DND-41 (cell line): ENCODE measurements around the gene SMAD7.

Experiments used
- ATAC-seq: fragments of 200-7000 bp; cut with Tn5 transposase; 3 replicates; pipeline ENCODE4 v1.9.1; 2021; ENCODE audit warnings: low read depth; ENCODE audit not compliant: insufficient read depth
- DNase-seq: peaks from one replicate; pipeline ENCODE4 v3.0.0-alpha.2; 2020
- H2AFZ ChIP-seq: 2 replicates; pipeline ENCODE4 v1.6.0; 2012; ENCODE audit warnings: low read depth, low read length
- H3K27ac ChIP-seq: 2 replicates; pipeline ENCODE4 v1.5.1; 2012; ENCODE audit warnings: low read length, inconsistent platforms
- H3K27me3 ChIP-seq: fragments of 200-600 bp; sonication (generic); 2 replicates; pipeline ENCODE4 v1.6.0; 2012; ENCODE audit warnings: low read length, mild to moderate bottlenecking, inconsistent platforms; ENCODE audit not compliant: insufficient read depth, poor library complexity
- H3K36me3 ChIP-seq: 2 replicates; pipeline ENCODE4 v1.5.1; 2012; ENCODE audit warnings: low read length, inconsistent platforms; ENCODE audit not compliant: insufficient read depth
- H3K4me1 ChIP-seq: 2 replicates; pipeline ENCODE4 v1.5.1; 2012; ENCODE audit warnings: mild to moderate bottlenecking, low read length; ENCODE audit not compliant: insufficient read depth
- H3K4me2 ChIP-seq: 2 replicates; pipeline ENCODE4 v1.6.0; 2012; ENCODE audit warnings: mild to moderate bottlenecking, moderate library complexity, low read length, inconsistent platforms; ENCODE audit not compliant: insufficient read depth
- H3K4me3 ChIP-seq, 2 experiments: fragments of 200-600 bp in 1 of 2; shearing (Covaris generic) in 1 of 2; 2 replicates each; pipeline ENCODE4 v1.5.1; 2012 to 2016; ENCODE audit warnings: inconsistent platforms in 2 of 2, low read length in 2 of 2, mild to moderate bottlenecking in 2 of 2, low read depth in 1 of 2, moderate library complexity in 1 of 2
- H3K79me2 ChIP-seq: 2 replicates; pipeline ENCODE4 v1.6.0; 2012; ENCODE audit warnings: low read length, inconsistent platforms; ENCODE audit not compliant: insufficient read depth
- H3K9ac ChIP-seq: 2 replicates; pipeline ENCODE4 v1.6.0; 2012; ENCODE audit warnings: low read depth, mild to moderate bottlenecking, inconsistent platforms, low read length, moderate library complexity
- H3K9me3 ChIP-seq: 2 replicates; pipeline ENCODE4 v1.5.1; 2012; ENCODE audit warnings: low read length, moderate library complexity, mild to moderate bottlenecking, inconsistent platforms; ENCODE audit not compliant: insufficient read depth, severe bottlenecking
- H4K20me1 ChIP-seq: 2 replicates; pipeline ENCODE4 v1.6.0; 2012; ENCODE audit warnings: low read length; ENCODE audit not compliant: insufficient read depth
- CTCF ChIP-seq: IDR thresholded peaks from 2 replicates; pipeline ENCODE4 v1.5.1; 2012; ENCODE audit warnings: borderline replicate concordance, low read length, moderate library complexity, mild to moderate bottlenecking; ENCODE audit not compliant: poor library complexity, severe bottlenecking; ENCODE audit errors: extremely low read depth
- EZH2 ChIP-seq: IDR thresholded peaks from 3 replicates; pipeline ENCODE4 v1.6.1; 2012; ENCODE audit warnings: borderline replicate concordance, low read depth, mild to moderate bottlenecking, moderate library complexity, low read length, inconsistent platforms; ENCODE audit not compliant: severe bottlenecking

Gene SMAD7

DNA sequence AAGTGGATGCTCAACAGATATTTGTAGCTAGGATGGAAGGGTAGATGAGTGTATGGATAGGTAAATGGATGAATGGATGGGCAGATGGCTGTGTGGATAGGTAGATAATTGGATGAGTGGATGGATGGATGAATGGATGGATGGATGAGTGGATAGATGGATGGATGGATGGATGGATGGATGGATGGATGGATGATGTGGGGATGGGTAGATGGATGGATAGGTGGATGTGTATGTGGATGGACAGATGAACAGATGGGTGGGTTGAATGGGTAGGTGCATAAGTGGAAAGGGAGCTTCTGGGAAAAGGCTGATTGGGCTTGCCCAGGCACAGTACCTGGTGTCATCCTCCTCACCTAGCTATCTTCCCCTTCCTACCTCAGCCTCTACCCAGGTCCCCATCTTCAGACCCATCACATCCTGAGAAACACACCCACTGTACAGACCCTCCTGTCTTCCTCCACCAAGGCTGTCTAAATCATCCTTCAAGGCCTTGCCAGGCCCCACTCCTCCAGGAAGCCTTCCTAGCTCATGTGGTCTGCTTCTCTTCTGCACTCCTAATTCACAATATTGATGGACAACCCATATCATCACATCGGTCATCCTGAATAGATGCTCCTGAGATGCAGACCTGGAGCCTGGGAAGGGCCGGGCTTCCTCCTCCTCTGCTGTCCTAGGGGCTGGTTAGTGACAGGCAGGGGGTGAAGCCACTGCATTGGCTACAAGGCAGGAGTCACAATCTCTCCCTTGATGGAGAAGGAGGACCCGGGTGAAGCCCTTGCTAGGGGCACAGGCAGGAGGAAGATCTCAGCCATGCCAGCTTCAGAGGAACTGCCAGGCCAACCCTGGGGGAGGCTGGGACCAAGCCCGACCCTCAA lies 49.4 kb downstream of the SMAD7 start:
- H3K27ac ChIP-seq = no peak overlapping the region
- DNase-seq (no peak), ATAC-seq (no peak)
- H4K20me1 ChIP-seq = no peaks in the 10 kb centered on the region
- H3K9me3 ChIP-seq = no peaks in the 10 kb centered on the region
- no peaks in the 10 kb centered on the region for H3K36me3 ChIP-seq
- H3K4me3 ChIP-seq = no peak overlapping the region
- H3K4me1 ChIP-seq = no peaks in the 10 kb centered on the region
- H3K9ac ChIP-seq = no peak overlapping the region
- TF ChIP-seq EZH2 (no peak), CTCF (no peak)
- H3K27me3 ChIP-seq = no peaks in the 10 kb centered on the region
- no peaks in the 10 kb centered on the region for H3K79me2 ChIP-seq
- H2AFZ ChIP-seq = no peak overlapping the region
- H3K4me2 ChIP-seq = no peak overlapping the region

DNA sequence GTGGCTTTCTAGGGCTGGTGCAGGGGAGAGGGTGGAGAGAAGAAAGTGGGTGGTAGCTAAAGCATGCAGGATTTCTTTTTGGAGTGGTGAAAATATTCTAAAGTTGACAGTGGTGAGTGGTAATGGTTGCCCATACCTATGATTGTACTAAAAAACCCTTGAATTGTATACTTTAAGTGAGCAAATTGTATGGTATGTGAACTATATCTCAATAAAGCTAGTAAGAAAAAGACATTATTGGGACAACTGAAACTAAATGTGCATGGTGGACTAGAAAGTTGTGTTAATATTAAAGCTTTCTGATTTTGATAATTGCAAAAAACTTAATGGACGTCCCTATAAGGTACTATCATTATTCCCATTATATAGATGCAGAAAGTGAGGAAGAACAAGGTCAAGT lies 50.3 kb downstream of the SMAD7 start:
- no peaks in the 10 kb centered on the region for H4K20me1 ChIP-seq
- DNase-seq (no peak), ATAC-seq (no peak)
- H3K36me3 ChIP-seq = no peaks in the 10 kb centered on the region
- no peak overlapping the region for H3K27ac ChIP-seq
- H3K27me3 ChIP-seq = no peaks in the 10 kb centered on the region
- H3K9me3 ChIP-seq = no peaks in the 10 kb centered on the region
- H3K79me2 ChIP-seq = no peaks in the 10 kb centered on the region
- no peak overlapping the region for H2AFZ ChIP-seq
- no peak overlapping the region for H3K9ac ChIP-seq
- H3K4me3 ChIP-seq = no peak overlapping the region
- no peak for TF ChIP-seq CTCF
- no peak for TF ChIP-seq EZH2
- no peak overlapping the region for H3K4me2 ChIP-seq
- no peaks in the 10 kb centered on the region for H3K4me1 ChIP-seq

- no peak overlapping the region for H2AFZ ChIP-seq
- H3K9ac ChIP-seq = no peak overlapping the region
- no peaks in the 10 kb centered on the region for H3K36me3 ChIP-seq
- no peaks in the 10 kb centered on the region for H3K9me3 ChIP-seq
- TF ChIP-seq EZH2 (no peak), CTCF (no peak)
- H3K79me2 ChIP-seq = no peaks in the 10 kb centered on the region
- no peaks in the 10 kb centered on the region for H3K4me1 ChIP-seq
- DNase-seq = no peak
- H3K4me2 ChIP-seq = no peak overlapping the region
- H3K4me3 ChIP-seq = no peak overlapping the region
- H3K27me3 ChIP-seq = no peaks in the 10 kb centered on the region
- no peak for ATAC-seq
- H4K20me1 ChIP-seq = no peaks in the 10 kb centered on the region
- H3K27ac ChIP-seq = no peak overlapping the region
Observed at GRCh38 chr18:48899558-48900174, 51.1 kb downstream of the SMAD7 start.
